HG03196 (cell line): Measurements from ENCODE around the gene FBXO17.
"Not testable (repeated sequence)": the region's sequence is repeated elsewhere in the genome, so short reads cannot be mapped to it uniquely, and the experiment has no call there.

Source experiments
- ATAC-seq: cut with Tn5 transposase; IDR thresholded peaks from one replicate; pipeline ENCODE4 v1.9.1; 2021; ENCODE audit not compliant: unreplicated experiment

The FBXO17 gene, protein sequence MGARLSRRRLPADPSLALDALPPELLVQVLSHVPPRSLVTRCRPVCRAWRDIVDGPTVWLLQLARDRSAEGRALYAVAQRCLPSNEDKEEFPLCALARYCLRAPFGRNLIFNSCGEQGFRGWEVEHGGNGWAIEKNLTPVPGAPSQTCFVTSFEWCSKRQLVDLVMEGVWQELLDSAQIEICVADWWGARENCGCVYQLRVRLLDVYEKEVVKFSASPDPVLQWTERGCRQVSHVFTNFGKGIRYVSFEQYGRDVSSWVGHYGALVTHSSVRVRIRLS

DNA sequence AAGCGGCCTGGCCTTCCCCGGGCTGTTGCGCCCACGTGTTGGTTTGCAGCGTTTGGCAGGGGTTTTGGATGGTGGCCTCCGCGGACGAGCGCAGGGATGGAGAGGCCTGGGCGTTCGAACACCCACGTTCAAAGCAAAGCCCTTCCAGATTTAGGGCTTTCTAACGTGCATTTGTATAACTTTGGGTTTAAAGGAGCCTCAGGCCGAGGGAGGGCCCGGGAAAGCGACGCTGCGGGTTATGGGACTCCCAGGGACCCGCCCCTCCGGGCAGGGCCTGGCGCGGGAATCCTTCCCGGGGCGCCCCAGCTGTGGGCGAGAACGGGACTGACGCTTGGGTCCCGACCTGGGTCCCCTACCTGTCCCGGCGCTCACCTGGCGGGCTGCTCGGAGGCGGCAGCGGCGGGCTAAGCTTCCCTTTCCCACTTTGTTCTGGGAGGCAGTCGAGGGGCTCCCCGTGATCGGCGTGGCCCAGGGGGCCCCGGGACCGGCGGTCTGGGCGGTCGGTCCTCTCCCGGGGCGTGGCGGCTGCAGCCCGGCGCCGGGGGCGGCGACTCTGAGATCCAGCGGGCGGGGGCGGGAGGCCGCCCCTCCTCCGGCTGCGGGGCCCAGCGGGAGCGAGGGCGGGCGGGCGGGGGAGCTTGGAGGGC, at the start of gene FBXO17:
Gene FBXO17, minus strand, starts transcription at position 529 of the 647 bp plus-strand sequence. CDS start 25,423 bp downstream, outside the sequence.
- no peak for ATAC-seq

DNA sequence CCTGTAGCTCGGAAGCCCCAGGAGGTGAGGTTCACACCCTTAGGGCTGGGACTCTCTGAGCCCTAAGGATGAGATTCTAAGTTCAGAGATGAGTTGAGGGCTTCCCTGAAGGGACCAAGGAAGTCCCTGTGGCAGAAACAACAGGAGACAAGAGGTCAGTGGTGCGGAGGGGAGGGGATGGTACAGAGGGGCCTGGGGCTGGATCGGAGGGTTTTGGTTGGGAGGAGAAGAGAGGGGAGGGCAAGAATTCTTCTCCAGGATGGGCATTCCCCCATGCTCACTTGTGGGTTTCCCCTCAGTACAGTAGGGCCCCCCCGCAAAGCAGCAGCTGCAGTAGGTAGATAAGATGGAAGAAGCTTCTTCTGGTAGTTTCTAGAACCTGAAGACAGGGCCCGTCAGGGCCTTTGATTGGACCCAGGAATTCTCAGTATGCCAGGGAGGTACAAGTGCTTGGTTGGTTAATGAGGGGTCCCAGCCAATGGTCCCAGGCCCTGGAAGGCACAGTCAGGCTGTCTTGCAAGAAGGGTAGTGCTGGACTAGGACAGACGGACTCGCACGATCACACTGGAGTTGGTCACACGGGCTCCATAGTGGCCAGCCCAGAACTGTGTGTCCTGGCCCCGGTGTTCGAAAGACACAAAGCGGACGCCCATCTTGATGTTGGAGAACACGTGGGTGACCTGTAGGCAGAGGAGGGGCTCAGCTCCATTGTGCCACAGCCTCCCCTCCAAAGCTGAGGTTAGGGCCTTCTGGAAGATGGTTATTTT, 49.5 kb upstream of the FBXO17 start:
- no peak for ATAC-seq

DNA sequence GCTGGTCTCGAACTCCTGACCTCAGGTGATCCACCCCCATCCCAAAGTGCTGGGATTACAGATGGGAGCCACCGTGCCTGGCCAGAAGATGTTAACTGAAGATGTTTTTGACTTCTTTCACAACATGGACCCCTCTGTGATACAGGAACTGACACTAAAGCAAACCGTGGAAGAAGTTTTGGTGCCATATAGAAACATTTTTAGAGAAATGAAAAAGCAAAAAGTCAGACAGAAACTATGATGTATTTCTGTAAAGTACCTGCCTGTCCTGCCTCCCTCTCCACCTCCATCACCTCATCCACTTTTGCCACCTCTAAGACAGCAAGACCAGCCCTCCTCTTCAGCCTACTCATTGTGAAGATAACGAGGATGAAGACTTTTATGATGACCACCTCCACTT, 45.5 kb upstream of the FBXO17 start:
- no peak for ATAC-seq

DNA sequence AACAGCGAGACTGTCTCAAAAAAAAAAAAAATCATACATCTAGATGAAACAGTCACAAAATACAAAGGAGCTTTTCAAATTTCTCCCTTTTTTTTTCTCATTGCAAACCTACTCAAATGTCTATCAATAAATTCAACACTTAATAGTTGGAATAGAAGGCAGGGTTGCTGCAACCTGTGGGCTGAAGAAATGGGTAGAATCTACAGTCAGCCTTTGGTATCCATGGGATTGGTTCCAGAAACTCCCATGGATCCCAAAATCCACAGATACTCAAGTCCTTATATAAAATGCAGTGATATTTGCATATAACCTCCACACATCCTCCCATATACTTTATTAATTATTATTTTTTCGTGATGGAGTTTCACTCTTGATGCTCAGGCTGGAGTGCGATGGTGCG, 42.1 kb upstream of the FBXO17 start:
- no peak for ATAC-seq

DNA sequence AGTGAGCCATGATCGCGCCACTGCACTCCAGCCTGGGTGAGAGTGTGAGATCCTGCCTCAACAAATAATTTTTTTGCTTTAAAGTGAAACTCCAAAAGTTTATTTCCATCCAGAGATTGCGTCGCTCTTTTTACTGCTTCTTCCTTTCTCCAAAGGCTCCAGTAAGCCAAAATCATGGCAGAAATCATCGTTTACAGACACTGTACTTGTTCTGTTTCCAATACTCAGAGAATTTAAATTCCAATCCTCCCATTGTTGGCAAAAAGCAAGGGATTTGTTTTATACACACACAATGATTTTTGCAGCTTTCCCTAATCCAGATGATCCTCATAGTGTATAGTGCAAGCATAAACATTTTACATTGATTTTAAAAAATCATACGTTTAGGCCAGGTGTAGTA, 41.5 kb upstream of the FBXO17 start:
- no peak for ATAC-seq

DNA sequence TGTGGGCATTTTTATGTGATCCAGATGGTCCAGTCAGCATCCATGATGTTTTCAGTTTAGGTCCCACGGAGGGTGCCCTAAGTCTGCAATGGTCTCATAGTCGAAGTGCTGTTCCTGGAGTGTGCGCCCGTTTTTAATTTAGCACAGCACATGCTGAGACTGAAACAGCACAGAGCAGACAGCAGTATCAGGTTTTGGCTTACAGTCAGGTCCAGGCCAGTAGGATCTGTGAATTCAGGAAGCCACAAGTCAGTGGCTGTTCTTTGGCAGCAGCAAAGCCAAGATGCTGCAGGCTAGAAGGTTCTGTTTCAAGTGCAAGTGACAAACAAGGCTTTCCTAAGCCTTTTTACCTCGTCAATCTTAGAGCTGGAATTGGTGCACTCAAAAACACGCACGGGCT, 38.5 kb upstream of the FBXO17 start:
- ATAC-seq = no peak

DNA sequence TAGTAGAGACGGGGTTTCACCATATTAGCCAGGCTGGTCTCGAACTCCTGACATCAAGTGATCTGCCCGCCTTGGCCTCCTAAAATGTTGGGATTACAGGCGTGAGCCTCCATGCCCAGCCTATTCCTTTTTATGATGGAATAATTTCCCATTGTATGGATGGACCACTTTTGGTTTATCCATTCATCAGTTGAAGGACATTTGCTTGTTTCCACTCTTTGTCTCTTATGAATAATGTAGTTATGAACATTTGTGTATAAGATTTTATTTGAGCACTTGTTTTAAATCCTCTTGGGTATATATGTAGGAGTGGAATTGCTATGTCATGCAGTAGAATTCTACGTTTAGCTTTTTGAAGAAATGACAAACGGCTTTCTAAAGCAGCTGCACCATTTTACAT, 33.5 kb upstream of the FBXO17 start:
- no peak for ATAC-seq

DNA sequence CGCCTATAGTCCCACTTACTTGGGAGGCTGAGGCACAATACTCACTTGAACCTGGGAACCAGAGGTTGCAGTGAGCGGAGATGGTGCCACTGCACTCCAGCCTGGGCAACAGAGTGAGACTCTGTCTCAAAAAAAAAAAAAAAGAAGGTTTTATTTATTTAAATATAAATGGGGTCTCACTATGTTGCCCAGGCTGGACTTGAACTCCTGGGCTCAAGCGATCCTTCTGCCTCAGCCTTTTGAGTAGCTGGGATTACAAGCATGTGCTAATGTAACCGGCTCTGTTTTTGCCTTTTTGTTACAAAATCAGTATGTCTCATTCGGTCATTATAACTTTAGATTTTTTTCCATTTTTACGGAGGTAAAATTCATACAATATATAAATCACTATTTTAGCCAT, 32.6 kb upstream of the FBXO17 start:
- no peak for ATAC-seq

DNA sequence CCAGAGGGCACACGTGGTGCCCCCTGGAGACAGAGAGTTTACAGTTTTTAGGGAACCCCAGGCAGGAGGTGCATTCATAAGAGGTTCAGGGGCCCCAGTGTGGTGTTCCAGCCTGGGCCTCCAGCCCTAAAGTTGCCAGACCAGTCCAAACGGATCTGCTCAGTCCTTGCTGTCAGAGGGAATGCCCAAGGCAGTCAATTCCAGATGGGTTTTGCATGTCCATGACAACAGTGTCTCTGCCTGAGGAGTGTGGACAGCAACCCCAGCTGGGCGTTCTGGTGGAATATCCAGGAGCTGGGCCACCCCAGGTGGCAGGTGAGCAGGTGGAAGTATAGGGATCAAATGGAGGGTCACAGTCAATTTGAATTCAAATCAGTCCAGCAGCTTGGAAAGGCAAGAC, 31.6 kb upstream of the FBXO17 start:
- no peak for ATAC-seq

DNA sequence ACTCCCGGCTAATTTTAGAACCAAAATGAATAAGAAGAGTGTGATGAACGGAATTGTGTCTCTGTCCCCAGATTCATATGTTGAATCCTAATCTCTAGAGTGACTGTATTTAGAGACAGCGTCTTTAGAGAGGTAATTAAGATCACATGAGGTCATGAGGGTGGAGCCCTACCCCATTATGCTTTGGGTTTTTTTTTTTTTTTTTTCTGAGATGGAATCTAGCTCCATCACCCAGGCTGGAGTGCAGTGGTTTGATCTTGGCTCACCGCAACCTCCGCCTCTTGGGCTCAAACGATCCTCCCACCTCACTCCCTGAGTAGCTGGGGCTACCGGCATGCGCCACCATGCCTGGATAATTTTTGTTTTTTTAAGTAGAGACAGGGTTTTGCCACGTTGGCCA, 28.9 kb upstream of the FBXO17 start:
- no peak for ATAC-seq

DNA sequence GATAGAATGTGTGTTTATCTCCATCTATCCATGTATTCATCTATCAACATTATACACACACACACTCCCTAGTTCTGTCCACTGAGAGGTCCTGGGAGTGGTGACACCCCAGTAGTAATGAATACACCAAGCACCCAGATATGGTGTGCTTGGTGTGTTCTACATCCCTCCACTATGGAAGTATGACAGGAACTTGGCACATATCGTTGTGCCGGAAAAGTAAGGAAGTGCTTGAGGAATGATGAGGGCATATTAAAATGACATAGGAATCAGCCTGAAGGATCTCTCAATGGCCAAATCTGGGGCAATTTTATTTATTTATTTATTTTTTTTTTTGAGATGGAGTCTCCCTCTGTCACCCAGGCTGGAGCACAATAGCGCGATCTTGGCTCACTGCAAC, 28.3 kb upstream of the FBXO17 start:
- no peak for ATAC-seq

DNA sequence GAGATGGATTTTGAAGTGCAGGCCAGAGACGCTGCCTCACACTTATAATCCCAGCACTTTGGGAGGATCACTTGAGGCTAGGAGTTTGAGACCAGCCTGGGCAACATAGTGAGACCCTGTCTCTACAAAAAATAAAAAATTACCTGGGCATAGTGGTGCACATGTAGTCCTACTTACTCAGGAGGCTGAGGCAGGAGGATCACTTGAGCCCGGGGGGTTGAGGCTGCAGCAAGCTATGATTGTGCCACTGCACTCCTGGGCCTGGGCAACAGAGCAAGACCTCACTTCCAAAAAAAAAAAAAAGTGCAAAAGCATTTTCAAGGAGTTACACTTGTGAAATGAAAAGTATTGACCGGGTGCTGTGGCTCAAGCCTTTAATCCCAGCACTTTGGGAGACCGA, 27.6 kb upstream of the FBXO17 start:
- no peak for ATAC-seq

DNA sequence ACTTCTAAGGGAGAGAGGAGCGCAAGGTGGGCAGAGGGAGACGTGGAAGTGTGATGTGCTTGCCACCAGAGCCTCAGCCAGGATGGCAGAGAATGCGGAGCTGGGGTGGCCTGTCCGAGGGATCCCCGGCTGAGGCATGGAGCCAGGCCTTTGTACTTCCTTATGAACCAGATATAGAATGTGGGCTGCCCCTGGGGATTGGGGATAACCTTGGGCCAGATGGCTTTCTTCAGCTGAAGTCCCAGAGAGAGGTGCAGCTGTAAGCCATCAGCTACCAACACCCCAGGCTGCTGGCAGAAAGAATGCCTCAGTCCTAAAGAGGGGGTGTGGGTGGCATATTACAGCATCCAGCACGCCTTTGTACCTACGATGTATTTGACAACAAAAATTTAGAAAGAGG, 25.5 kb upstream of the FBXO17 start:
- no peak for ATAC-seq

DNA sequence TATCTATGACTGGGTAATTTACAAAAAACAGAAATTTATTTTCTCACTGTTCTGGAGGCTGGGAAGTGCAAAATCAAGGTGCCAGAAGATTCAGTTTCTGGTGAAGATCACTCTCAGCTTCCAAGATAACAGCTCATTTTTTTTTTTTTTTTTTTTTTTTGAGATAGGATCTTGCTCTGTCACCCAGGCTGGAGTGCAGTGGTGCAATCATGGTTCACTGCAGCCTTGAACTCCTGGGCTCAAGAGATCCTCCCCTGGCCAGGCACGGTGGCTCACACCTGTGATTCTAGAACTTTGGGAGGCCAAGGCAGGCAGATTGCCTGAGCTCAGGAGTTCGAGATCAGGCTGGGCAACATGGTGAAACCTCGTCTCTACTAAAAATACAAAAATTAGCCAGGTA, 22.0 kb upstream of the FBXO17 start:
- not testable (repeated sequence) for ATAC-seq

DNA sequence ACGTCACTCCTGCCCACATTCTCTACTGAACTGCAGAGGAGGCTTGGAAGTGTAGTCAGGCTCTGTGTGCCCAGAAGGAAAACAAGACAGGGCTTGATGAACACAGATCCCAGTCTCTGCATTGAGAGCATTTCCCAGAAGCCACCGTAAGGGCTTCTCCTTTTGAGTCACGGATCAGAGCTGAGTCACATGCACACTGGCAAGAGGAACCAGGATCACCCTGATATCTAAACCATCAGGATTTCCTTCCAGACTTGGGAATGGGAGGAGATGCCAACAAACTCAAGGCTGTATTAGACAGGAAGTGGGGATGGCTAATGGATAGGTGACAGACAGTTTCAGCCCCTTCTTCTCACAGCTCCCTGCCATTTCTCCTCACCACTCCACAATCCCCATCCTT, 17.7 kb upstream of the FBXO17 start:
- no peak for ATAC-seq

DNA sequence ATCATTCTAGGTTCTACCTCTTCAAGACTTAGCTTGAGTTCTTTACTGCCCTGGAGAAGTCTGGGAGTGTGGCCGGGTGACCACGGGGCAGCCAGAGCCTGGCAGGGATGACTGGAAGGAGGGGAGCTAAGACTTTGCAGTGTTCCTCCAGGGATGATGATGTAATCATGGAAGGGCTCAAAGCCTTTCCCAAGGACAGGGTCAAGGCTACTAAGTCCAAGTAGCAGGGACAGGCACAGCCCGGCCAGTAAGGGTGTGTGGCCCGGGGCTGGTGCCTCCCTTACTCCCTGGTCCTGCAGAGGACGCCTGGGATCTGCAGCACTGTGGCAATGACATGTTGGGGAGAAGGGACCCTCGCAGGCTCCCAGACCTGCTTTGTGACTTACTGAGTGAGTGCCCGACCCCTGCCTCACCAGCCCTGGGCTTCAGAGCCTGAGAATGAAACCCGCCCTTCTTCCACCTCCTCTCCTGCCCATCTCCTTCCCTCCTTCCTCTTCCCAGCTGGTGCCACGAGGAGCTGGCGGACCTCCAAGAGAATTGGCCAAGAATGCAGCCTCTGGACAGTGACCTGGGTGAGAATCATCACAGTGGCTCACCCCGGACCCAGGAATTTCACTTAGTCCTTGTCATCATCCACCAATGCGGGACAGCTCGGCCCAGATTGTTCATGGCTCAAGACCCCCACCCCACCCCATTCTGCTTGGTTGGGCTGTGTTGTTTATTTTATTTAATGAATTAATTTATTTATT, 15.6 kb upstream of the FBXO17 start:
- no peak for ATAC-seq

DNA sequence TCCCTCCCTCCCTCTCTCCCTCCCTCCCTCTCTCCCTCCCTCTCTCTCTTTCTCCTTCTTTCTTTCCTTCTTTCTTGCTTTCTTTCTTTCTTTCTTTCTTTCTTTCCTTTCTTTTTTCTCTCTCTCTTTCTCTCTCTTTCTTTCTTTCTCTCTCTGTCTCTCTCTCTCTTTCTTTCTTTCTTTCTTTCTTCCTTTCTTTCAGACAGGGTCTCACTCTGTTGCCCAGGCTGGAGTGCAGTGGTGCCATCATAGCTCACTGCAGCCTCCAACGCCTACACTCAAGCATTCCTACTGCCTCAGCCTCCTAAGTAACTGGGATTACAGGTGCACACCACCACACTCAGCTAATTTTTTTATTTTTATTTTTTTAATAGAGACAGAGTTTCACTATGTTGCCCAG, 14.1 kb upstream of the FBXO17 start:
- ATAC-seq = not testable (repeated sequence)

DNA sequence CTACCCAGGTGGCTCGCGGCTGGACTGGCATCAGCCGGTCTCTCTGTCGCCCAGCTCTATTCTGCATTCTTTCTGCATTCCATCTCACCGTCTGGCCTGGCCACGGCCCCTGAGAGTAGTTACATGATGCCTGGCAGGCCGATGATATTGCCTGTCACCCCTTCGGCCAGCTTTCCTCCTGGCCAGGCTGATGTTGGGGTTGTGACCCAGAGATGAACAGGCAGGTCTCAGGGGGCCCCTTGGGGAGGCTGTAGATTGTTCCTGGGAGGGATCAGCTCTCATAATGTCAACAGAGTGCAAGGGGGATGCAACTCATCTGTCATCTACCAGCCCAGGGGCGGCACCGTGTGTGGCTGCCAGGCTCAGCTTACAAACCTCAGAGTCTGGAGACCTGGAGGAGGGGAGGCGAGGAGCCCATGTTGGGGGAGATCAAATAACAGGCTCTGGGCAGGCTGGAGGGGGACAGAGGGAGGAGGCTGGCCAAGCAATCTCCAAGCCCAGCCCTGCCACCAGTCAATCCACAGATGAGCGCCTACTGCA, 13.6 kb upstream of the FBXO17 start:
- ATAC-seq = no peak

DNA sequence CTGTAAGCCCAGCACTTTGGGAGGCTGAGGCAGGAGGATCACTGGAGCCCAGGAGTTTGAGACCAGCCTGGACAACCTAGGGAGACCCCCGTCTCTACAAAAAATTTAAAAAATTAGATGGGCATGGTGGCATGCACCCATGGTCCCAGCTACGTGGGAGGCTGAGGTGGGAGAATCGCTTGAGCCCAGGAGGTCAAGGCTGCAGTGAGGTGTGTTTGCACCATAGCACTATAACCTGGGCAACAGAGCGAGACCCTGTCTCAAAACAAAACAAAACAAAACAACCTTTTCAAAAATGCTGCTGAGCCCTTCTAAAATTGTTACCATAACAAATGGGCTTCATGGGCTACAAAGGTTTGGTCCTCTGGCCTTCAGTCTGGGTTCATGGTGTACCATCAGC, 13.1 kb upstream of the FBXO17 start:
- ATAC-seq = not testable (repeated sequence)

DNA sequence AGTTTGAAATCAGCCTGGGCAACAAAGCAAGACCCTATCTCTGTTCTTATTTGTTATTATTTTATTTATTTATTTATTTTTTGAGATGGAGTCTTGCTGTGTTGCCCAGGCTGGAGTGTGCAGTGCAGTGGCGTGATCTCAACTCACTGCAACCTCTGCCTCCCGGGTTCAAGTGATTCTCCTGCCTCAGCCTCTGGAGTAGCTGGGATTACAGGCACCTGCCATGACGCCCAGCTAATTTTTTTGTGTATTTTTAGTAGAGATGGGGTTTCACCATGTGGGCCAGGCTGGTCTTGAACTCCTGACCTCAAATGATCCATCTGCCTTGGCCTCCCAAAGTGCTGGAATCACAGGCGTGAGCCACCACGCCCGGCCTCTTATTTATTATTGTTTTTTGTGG, 12.2 kb upstream of the FBXO17 start:
- ATAC-seq = not testable (repeated sequence)

DNA sequence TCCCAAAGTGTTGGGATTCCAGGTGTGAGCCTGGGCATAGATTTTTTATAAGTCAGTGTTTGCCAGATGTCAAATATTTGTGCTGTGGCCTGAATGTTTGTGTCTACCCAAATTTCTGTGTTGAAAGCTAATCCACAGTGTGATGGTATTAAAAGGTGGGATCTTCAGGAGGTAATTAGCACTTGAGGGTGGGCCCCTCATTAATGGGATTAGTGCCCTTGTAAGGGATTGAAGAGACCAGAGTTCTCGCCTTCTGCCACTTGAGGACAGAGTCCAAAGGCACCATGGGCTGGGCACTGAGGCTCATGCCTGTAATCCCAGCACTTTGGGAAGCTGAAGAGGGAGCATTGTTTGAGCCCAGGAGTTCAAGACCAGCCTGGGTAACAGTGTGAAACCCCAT, 9.7 kb upstream of the FBXO17 start:
- ATAC-seq = no peak
